Activated CD8-positive, alpha-beta memory T cell treated with anti-CD3 and anti-CD28 coated beads, Interleukin-2, amount 10 ng/mL, durations not matched to agents 7 days and 5 days (primary cell): Measurements from ENCODE around the gene FAM193B. TPM values are rescaled to one million over a fixed set of nuclear protein-coding genes. Genes with fewer than 3 reads are reported as not detected.
"Not testable (repeated sequence)": the region's sequence is repeated elsewhere in the genome, so short reads cannot be mapped to it uniquely, and the experiment has no call there.

Experiments
- ATAC-seq: fragments of 150-1000 bp; cut with Tn5 transposase; one replicate; pipeline ENCODE4 v1.10.0; 2021; ENCODE audit warnings: moderate library complexity
- CTCF ChIA-PET: fragments of 350-600 bp; sonication (Branson Sonifier 250); formaldehyde crosslinking; loops from one replicate; lab custom pipeline; 2021; ENCODE audit warnings: antibody characterized with exemption; lab: Charles Lee
- DNase-seq: peaks from one replicate; pipeline ENCODE4 v3.0.0-alpha.2; 2020
- H3K27ac Mint-ChIP-seq: one replicate; pipeline ENCODE4 v1.8.0; 2021; ENCODE audit warnings: mild to moderate bottlenecking, mixed read lengths
- H3K27me3 Mint-ChIP-seq: one replicate; pipeline ENCODE4 v1.8.0; 2021; ENCODE audit warnings: mixed read lengths
- H3K36me3 Mint-ChIP-seq: one replicate; pipeline ENCODE4 v1.8.0; 2021; ENCODE audit warnings: mild to moderate bottlenecking, mixed read lengths
- H3K4me1 Mint-ChIP-seq: one replicate; pipeline ENCODE4 v1.8.0; 2021; ENCODE audit warnings: mixed read lengths
- H3K4me3 Mint-ChIP-seq: one replicate; pipeline ENCODE4 v1.8.0; 2021; ENCODE audit warnings: mild to moderate bottlenecking, moderate library complexity, mixed read lengths
- H3K9me3 Mint-ChIP-seq: one replicate; pipeline ENCODE4 v1.8.0; 2022; ENCODE audit warnings: low read depth, mixed read lengths
- total RNA-seq, 2 experiments: library from RNA; stranded (reverse); gene quantifications; one replicate each; pipeline ENCODE4 v1.2.3, GENCODE V29; 2021

Gene FAM193B
- total RNA-seq, 2 experiments from 2014 or later = 77.5 to 116 TPM

DNA sequence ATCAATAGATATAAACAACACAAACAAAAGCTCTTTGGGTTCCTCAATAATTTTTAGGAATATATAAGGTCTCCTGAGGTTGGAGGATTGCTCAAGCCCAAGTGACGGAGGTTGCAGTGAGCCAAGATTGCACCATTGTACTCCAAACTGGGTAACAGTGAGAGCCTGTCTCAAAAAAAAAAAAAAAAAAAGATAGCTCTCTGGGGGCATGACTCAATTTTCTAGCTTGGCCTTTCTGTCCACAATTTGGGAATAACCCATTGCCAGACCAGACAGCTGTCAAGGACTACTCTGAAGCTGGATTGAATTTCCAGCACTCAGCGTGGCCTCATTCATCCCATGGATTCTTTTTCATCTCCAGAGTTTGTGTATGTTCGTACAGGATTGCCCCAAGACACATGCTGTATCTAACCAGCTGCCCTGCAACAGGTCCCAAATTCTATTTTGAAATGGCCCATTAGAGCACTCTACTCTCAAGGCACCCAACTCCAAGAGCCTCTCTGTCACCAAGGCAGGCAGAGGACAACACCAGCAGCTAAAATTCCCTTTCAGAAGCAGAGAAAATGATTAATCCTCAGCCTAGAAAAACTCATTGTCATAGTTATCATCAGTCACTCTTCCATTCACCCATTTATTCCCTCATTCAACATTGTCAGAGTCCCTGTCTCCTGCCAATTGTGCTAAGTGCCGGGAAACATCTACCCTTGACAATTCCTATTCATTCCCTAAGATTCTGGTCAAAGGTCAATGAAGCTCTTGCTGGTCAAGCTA lies 8.7 kb downstream of the FAM193B start:
- Mint-ChIP-seq H3K4me1 (peaks cover 4% of the 10 kb centered on the region), H3K36me3 (peaks cover 20% of the 10 kb centered on the region), H3K27me3 (no peaks in the 10 kb centered on the region), H3K4me3 (no peak overlapping the region), H3K27ac (no peak overlapping the region), H3K9me3 (no peaks in the 10 kb centered on the region)
- CTCF ChIA-PET = interaction anchor here (0.8 kb wide), 1 partner anchor 18 kb away, joined by 3 read pairs; no protein-coding TSS in a partner anchor
- no peak for DNase-seq
- no peak for ATAC-seq

DNA sequence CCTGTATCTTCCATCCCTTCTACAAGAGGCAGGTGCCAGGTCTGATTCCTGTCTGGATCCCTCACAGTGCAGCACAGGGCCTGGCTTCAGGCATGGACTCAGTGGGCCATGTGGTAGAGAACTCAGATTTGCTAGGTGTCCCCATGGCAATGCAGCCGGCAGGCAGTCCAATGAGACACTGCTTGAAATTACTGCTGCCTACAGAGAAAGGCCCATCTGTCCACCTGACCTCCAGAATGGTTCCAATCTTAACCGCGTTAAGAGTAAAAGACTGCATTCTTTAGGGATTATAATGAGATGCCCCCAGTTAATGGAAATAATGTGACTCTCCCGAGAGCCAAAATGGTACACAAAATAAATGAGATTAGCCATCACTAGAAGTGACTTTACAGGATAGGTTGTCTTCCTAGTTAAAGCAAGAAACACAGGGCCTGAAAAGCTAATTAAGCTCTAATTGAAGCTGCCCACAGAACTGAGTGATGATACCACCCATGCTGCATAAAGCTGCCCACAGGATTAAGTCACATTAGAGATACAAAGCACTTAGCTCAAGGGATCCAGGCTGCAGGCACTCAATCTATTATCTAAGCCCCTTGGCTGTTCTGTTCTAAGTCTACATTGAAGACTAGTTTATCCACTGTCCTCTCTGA lies 11.4 kb downstream of the FAM193B start:
- CTCF ChIA-PET = interaction anchor here (0.9 kb wide), 1 partner anchor 17 kb away, joined by 3 read pairs; no protein-coding TSS in a partner anchor
- no peak for DNase-seq
- Mint-ChIP-seq H3K27ac (no peak overlapping the region), H3K36me3 (peaks cover 21% of the 10 kb centered on the region), H3K4me1 (peaks cover 4% of the 10 kb centered on the region), H3K9me3 (no peaks in the 10 kb centered on the region), H3K4me3 (no peak overlapping the region), H3K27me3 (no peaks in the 10 kb centered on the region)
- ATAC-seq = no peak

DNA sequence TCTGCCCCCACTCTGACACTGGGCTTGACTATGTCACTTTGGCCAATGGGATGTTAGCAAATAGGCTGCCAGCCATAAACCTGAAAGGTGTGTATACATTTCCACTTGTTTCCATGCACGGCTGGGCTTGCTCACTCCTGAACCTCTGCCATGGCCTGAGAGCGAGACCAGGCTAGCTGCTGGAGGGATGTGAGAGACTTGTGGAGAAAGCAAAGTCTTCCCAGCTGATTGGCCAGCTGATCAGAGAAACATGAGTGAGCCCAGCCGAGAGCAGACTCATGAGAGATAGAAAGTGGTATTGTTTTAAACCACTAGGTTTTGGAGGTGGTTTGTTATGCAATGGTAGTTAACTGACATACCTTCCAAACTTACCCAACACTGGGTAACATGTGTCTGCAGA lies 13.9 kb downstream of the FAM193B start:
- CTCF ChIA-PET = no interaction called here
- Mint-ChIP-seq H3K4me3 (no peak overlapping the region), H3K36me3 (peaks cover 20% of the 10 kb centered on the region), H3K4me1 (peaks cover 4% of the 10 kb centered on the region), H3K27ac (no peak overlapping the region), H3K9me3 (no peaks in the 10 kb centered on the region), H3K27me3 (no peaks in the 10 kb centered on the region)
- ATAC-seq = no peak
- DNase-seq = no peak

DNA sequence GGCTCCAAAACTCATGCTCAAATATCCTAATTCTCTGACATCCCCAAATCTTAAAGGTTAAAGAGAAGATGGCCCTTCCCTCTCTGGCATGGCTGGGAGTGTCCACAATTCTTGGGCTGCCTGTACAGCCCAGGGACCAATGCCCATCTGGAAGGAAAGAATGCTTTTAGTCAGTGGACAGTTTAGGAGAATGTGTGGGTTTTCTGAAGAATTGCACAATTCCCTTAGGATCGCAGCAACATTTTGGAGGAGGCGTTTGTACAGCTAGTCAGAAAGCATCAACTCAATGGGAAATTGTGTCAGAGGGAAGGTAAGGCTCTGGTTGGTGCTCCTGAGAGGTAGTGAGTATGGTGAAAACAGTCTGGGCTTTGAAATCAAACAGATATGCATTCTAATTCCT lies 15.0 kb downstream of the FAM193B start:
- ATAC-seq (no peak), DNase-seq (no peak)
- CTCF ChIA-PET = no interaction called here
- H3K36me3 Mint-ChIP-seq = peaks cover 18% of the 10 kb centered on the region
- H3K4me3 Mint-ChIP-seq = no peak overlapping the region
- H3K27me3 Mint-ChIP-seq = no peaks in the 10 kb centered on the region
- H3K27ac Mint-ChIP-seq = no peak overlapping the region
- peaks cover 4% of the 10 kb centered on the region for H3K4me1 Mint-ChIP-seq
- H3K9me3 Mint-ChIP-seq = no peaks in the 10 kb centered on the region

DNA sequence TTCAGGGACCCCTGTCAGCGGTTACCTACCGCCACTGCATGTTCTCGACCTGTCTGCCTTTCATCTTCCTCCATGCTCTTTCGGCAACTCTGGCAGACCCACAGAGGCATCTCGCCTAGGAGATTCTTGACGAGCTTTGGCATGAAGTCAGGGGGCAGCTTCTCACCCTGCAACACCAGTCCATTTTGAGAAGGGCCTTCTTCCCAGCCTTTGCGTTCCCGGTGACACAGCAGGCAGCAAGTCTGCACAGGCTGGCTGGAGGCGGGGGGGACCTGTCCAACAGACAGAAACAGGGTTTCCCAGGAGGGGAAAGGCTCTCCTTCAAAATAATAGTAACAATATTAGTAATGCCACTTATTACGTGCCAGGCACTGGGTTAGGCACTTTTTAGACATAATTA lies 15.5 kb downstream of the FAM193B start:
- no peak for ATAC-seq
- peaks cover 4% of the 10 kb centered on the region for H3K4me1 Mint-ChIP-seq
- no peak overlapping the region for H3K27ac Mint-ChIP-seq
- CTCF ChIA-PET = no interaction called here
- H3K27me3 Mint-ChIP-seq = no peaks in the 10 kb centered on the region
- no peak overlapping the region for H3K4me3 Mint-ChIP-seq
- no peaks in the 10 kb centered on the region for H3K9me3 Mint-ChIP-seq
- peaks cover 20% of the 10 kb centered on the region for H3K36me3 Mint-ChIP-seq
- DNase-seq = no peak

DNA sequence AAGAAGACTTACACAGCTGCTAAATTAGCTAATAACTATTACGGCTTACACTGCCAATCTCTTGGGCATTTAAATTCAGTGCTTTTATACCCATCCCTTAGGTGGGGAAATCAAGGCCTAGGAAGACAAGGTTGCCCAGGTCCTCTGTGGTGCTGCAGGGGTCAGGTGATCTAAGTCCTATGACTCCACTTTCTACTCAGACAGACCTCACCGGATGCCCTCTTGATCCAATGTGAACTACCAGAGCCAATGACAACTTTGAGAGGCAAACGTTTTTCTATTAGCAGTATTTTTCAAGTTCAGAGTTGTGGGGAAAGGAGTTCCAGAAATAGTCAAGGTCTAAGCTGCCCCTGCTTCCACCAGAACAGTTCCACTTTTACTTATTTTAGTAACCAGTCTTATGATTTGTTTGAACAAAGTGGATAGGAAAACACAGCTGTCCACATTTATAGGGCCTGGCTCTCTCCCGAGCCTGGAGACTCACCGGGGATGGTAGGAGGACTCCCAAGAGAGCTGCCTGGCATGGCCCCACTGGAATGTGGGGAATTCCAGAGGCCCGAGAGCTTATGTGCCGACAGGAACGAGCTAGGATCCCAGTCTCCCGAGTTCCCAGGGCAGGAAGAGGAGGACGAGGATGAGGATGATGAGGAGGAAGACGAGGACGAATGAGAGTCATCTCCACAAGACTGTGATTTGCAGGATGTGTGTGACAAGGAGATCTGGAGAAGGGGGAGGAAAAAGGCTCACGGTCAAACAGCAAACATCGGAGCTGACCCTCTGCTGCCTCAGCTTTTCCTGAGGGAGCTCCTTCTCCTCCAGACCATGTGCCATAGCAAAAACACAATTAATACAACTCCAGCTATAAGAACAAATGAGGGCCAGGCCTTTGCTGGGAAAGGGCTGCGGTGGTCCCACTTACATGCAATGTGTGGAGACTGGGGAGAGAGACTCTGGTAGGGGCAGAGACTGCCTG lies 16.7 kb downstream of the FAM193B start:
- no peaks in the 10 kb centered on the region for H3K9me3 Mint-ChIP-seq
- CTCF ChIA-PET = no interaction called here
- peaks cover 23% of the 10 kb centered on the region for H3K36me3 Mint-ChIP-seq
- no peak for DNase-seq
- no peak overlapping the region for H3K4me3 Mint-ChIP-seq
- no peak overlapping the region for H3K27ac Mint-ChIP-seq
- no peaks in the 10 kb centered on the region for H3K27me3 Mint-ChIP-seq
- H3K4me1 Mint-ChIP-seq = peaks cover 4% of the 10 kb centered on the region
- ATAC-seq = no peak

DNA sequence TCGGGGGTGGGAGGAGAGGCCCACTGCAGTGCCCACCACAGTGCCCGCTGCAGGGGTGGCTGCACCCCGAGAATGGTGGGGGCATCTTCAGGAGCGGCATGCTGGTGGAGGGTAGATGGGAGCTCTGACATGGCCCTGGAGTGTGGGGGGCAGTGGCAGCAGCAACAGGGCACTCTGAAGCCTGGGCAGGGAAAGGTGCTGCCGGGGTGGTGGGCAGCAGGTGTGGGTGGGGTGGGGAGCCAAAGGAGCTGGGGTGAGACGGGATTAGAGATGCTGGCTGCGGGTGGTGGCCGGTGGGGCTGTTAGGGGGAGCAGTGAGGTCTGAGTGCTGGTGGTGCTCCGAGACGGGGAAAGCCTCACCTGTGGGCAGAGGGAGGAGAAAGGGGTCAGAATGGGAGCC lies 18.0 kb downstream of the FAM193B start:
- ATAC-seq (no peak), DNase-seq (no peak)
- CTCF ChIA-PET = interaction anchor here (1.4 kb wide), 1 partner anchor 146 kb away, joined by 4 read pairs; no protein-coding TSS in a partner anchor
- H3K9me3 Mint-ChIP-seq = no peaks in the 10 kb centered on the region
- peaks cover 17% of the 10 kb centered on the region for H3K36me3 Mint-ChIP-seq
- H3K27me3 Mint-ChIP-seq = no peaks in the 10 kb centered on the region
- H3K27ac Mint-ChIP-seq = no peak overlapping the region
- no peak overlapping the region for H3K4me3 Mint-ChIP-seq
- H3K4me1 Mint-ChIP-seq = peaks cover 4% of the 10 kb centered on the region

DNA sequence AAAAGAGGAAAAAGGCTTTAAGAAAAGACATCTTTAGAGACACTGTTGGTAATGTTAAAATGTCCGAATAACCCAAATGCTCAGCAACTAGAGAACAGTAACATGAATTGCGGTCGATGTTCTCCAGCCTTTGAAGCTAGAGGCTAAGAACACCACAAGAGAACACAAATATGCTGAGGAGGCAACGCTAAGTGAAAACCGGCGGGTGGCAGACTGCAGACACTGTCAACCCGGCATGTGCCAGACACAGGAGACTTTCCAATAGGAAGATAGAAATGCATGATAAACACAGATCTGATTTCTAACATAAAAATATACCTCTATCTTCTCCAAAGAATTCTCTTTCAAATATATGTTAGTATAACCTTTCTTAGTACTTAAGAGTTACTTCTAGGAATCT lies 19.2 kb downstream of the FAM193B start:
- Mint-ChIP-seq H3K27me3 (no peaks in the 10 kb centered on the region), H3K36me3 (peaks cover 17% of the 10 kb centered on the region), H3K4me1 (no peaks in the 10 kb centered on the region), H3K27ac (no peak overlapping the region), H3K4me3 (no peak overlapping the region), H3K9me3 (no peaks in the 10 kb centered on the region)
- no peak for DNase-seq
- ATAC-seq = no peak
- CTCF ChIA-PET = interaction anchor here (1.4 kb wide), 1 partner anchor 145 kb away, joined by 4 read pairs; no protein-coding TSS in a partner anchor

DNA sequence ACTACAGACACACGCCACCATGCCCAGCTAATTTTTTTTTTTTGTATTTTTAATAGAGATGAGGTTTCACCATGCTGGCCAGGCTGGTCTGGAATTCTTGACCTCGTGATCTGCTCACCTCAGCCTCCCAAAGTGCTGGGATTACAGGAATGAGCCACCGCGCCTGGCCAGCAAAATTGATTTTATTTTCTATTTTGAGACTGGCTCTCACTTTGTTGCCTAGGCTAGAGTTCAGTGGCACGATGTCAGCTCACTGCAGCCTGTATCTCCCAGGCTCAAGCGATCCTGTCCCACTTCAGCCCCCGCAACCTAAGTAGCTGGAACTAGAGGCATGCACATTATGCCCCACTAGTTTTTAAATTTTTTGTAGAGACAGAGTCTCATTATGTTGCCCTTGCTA lies 19.9 kb downstream of the FAM193B start:
- H3K4me3 Mint-ChIP-seq, H3K27ac Mint-ChIP-seq, H3K27me3 Mint-ChIP-seq, CTCF ChIA-PET, H3K9me3 Mint-ChIP-seq, H3K4me1 Mint-ChIP-seq, DNase-seq, ATAC-seq: not testable (repeated sequence)
- peaks cover 17% of the 10 kb centered on the region for H3K36me3 Mint-ChIP-seq

DNA sequence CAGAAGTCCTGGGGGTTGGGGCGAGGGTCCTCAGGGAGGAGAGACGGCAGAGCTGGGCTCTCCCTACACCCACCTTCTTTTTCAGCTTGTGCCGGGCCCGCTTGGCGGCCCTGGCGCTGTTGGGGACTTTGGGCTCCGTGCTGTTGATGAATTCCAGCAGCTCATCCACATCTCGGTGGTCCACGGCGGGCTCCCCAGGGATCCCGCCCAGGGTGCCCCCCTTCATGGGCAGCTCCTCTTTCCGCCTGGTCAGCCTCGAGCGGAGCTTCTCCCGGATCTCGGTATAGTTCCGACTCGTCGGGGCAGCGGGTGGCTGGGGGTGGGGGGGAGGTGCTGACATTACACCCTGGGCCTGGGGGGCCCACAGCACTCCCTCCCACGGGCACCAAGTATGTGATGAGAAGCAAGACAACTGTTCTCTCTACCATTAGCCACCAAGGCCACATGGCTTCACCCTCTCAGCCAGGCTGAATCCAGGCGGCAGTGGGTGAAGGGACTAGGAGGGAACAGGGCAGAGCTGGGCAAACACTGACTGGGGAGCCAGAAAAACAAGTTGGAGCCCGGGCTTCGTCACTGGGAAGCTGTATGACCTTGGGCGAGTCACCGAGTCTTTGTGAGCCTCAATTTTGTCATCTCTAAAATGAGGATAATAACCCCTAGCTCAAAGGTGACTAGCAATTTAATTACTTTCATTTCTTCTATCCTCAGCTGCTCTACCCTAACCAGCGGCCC lies 23.0 kb downstream of the FAM193B start:
- no peaks in the 10 kb centered on the region for H3K27me3 Mint-ChIP-seq
- H3K4me1 Mint-ChIP-seq = no peaks in the 10 kb centered on the region
- DNase-seq (no peak), ATAC-seq (no peak)
- H3K9me3 Mint-ChIP-seq = no peaks in the 10 kb centered on the region
- H3K27ac Mint-ChIP-seq = no peak overlapping the region
- peaks cover 7% of the 10 kb centered on the region for H3K36me3 Mint-ChIP-seq
- CTCF ChIA-PET = interaction anchor here (1.1 kb wide), 1 partner anchor 30 kb away, joined by 3 read pairs; no protein-coding TSS in a partner anchor
- no peak overlapping the region for H3K4me3 Mint-ChIP-seq

DNA sequence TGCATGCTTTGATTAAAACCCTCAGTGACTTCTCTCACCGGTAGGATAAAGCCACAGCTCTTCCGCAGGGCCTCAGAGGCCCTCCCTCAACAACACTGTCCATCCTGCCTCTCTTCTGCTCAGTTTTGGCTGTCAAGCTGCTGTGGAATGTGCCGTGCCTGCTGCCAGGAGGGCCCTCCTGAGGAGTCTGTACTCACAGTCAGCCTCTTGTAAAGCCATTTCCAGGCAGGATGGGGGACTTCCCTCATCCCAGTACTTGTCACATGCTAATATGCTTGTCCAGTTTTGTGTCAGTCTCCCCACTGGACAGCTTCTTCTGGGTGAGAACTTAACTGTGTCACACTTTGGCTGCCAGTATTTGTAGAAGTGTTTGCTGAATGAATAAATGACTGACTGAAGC lies 23.7 kb downstream of the FAM193B start:
- no peaks in the 10 kb centered on the region for H3K27me3 Mint-ChIP-seq
- CTCF ChIA-PET = interaction anchor here (0.6 kb wide), 1 partner anchor 69 kb away, joined by 3 read pairs; no protein-coding TSS in a partner anchor
- no peak for ATAC-seq
- peak overlapping the region; percentile 5 for H3K27ac Mint-ChIP-seq
- H3K4me1 Mint-ChIP-seq = no peaks in the 10 kb centered on the region
- DNase-seq = no peak
- H3K4me3 Mint-ChIP-seq = no peak overlapping the region
- H3K9me3 Mint-ChIP-seq = no peaks in the 10 kb centered on the region
- H3K36me3 Mint-ChIP-seq = peaks cover 7% of the 10 kb centered on the region

DNA sequence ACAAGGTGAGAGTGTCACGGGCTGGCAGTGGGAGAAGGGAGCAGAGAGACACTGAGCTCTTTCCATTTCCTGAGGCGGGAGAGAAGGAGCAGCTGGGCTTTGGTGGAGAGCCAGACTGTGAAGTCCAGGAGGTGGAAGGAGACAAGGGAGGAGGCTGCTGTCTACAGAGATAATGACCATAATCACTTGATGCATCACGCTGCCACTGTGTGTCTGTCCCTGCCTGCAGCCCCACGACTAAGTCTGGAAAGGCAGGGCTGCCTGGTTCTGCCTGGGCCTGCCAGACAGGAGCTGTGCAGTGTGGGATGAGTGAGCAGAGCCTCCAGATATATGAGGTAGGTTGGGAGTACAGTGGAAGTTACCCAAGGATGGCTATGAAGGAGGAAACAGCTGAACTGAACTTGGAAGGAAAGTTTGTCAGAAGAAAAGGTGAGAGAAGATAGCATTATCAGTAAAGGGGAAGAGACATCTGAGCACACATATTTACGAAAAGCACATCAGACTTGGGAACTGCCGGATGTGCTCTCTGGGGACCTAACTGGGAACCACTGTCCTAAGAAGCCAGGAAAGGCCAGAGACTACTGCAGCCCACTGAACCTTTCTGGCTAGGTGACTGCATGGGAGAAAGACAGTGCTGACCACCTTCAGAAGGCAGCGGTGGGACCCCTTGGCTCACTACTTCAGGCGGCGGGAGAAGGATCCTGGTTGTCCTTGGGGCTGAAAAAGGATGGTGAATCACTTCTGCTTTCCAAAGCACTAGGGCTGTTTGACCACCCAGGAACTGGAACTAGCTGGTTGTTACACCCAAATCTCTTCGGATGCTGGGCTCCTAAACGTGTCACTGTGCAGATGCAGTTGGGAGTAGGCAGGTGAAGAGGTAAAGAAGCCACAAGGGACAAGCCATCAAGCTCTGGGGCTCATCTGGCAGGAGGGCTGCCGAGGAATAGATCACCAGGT lies 24.8 kb downstream of the FAM193B start:
- DNase-seq = no peak
- no peak overlapping the region for H3K4me3 Mint-ChIP-seq
- peak overlapping the region; percentile 57 for H3K27ac Mint-ChIP-seq
- ATAC-seq = no peak
- H3K27me3 Mint-ChIP-seq = no peaks in the 10 kb centered on the region
- CTCF ChIA-PET = no interaction called here
- H3K36me3 Mint-ChIP-seq = peaks cover 5% of the 10 kb centered on the region
- no peaks in the 10 kb centered on the region for H3K4me1 Mint-ChIP-seq
- no peaks in the 10 kb centered on the region for H3K9me3 Mint-ChIP-seq
